MM.1S (cell line): ENCODE measurements around the gene ASIC2.

Source experiments
- CTCF ChIP-seq: fragments of 300-600 bp; sonication (generic); IDR thresholded peaks from 2 replicates; pipeline ENCODE4 v1.5.1; 2016; ENCODE audit warnings: antibody characterized with exemption, low read length, mixed read lengths
- EZH2 ChIP-seq: fragments of 300-600 bp; sonication (generic); optimal IDR thresholded peaks from 2 replicates; pipeline ENCODE3; 2017; ENCODE audit warnings: low read depth, mild to moderate bottlenecking, antibody characterized with exemption, low read length, mixed read lengths
- EZH2phosphoT487 ChIP-seq: fragments of 300-600 bp; sonication (generic); IDR thresholded peaks from 2 replicates; pipeline ENCODE4 v1.6.1; 2018; ENCODE audit warnings: antibody characterized with exemption, low read length

- TF ChIP-seq CTCF (no peak), EZH2phosphoT487 (no peak), EZH2 (no peak)
These were observed 138.1 kb downstream of the ASIC2 start for GRCh38 chr17:33154869-33155455.
